CD1c-positive myeloid dendritic cell (primary cell): Measurements from ENCODE around the gene CDH5.

Experiments
- DNase-seq: peaks from one replicate; pipeline ENCODE4 v3.0.0-alpha.2; 2016; ENCODE audit errors: extremely low spot score

CDH5 gene

GRCh38 chr16:66374176-66374575 is 7.7 kb downstream of the CDH5 start:
- no peak for DNase-seq

GRCh38 chr16:66375451-66375850 is 9.0 kb downstream of the CDH5 start:
- DNase-seq, result no peak

GRCh38 chr16:66376114-66376513 is 9.6 kb downstream of the CDH5 start:
- no peak for DNase-seq

GRCh38 chr16:66376577-66377305 is 10.2 kb downstream of the CDH5 start:
- peak; percentile 21 for DNase-seq

GRCh38 chr16:66377324-66377723 is 10.8 kb downstream of the CDH5 start:
- no peak for DNase-seq

- DNase-seq, result no peak
Measured at GRCh38 chr16:66378741-66379570, 12.5 kb downstream of the CDH5 start.

GRCh38 chr16:66379571-66379941 is 13.1 kb downstream of the CDH5 start:
- no peak for DNase-seq

GRCh38 chr16:66380421-66380820 is 13.9 kb downstream of the CDH5 start:
- DNase-seq, result no peak

GRCh38 chr16:66381585-66382170 is 15.2 kb downstream of the CDH5 start:
- DNase-seq, result no peak

GRCh38 chr16:66382171-66382965 is 15.9 kb downstream of the CDH5 start:
- DNase-seq, result no peak

GRCh38 chr16:66382966-66383299 is 16.4 kb downstream of the CDH5 start:
- DNase-seq, result no peak

GRCh38 chr16:66383551-66383950 is 17.1 kb downstream of the CDH5 start:
- DNase-seq, result no peak

- DNase-seq, result no peak
Measured at GRCh38 chr16:66385415-66385814, 18.9 kb downstream of the CDH5 start.

- DNase-seq, result no peak
Measured at GRCh38 chr16:66386629-66387622, 20.4 kb downstream of the CDH5 start.

GRCh38 chr16:66387817-66388332 is 21.4 kb downstream of the CDH5 start:
- DNase-seq, result no peak

GRCh38 chr16:66388350-66389139 is 22.1 kb downstream of the CDH5 start:
- no peak for DNase-seq

- DNase-seq, result no peak
Measured at GRCh38 chr16:66389256-66390176, 23.0 kb downstream of the CDH5 start.

- DNase-seq, result no peak
Measured at GRCh38 chr16:66390346-66391108, 24.0 kb downstream of the CDH5 start.
